IMR-90 (cell line): ENCODE measurements around the gene C15orf62. TPM values are rescaled to one million over a fixed set of nuclear protein-coding genes. Genes with fewer than 3 reads are reported as not detected.

Experiments used
- ATAC-seq: fragments of 200-7000 bp; cut with Tn5 transposase; 2 replicates; pipeline ENCODE4 v1.9.1; 2020; ENCODE audit warnings: low read depth, mild to moderate bottlenecking, moderate library complexity
- BruUV-seq: library from RNA; stranded (reverse); fragments of 400-500 nt; replicated peaks from 2 replicates; lab custom pipeline; 2021; lab: Mats Ljungman, UMichigan
- CTCF ChIA-PET: fragments of 300-600 bp; formaldehyde crosslinking; extraction: SDS; loops from one replicate; lab custom pipeline; 2021; ENCODE audit warnings: antibody characterized with exemption; lab: Yijun Ruan, JAX
- POLR2A ChIA-PET: fragments of 300-600 bp; sonication (Branson Sonifier 250); formaldehyde crosslinking; loops from one replicate; lab custom pipeline; 2022; ENCODE audit warnings: antibody characterized with exemption; ENCODE audit not compliant: unreplicated experiment; lab: Charles Lee
- DNase-seq: peaks from one replicate; pipeline ENCODE4 v3.0.0; 2013
- H2AFZ ChIP-seq: replicated peaks from 2 replicates; pipeline ENCODE3; 2013; ENCODE audit warnings: low read length, mild to moderate bottlenecking; ENCODE audit not compliant: poor library complexity
- H2AK5ac ChIP-seq: 2 replicates; pipeline ENCODE4 v1.6.1; 2013; ENCODE audit warnings: low read depth, low read length, inconsistent platforms
- H2AK9ac ChIP-seq: replicated peaks from 2 replicates; pipeline ENCODE3; 2013; ENCODE audit warnings: mild to moderate bottlenecking, low read depth, low read length, moderate library complexity; ENCODE audit not compliant: poor library complexity
- H2BK120ac ChIP-seq: 2 replicates; pipeline ENCODE4 v1.6.1; 2013; ENCODE audit warnings: low read depth, low read length, inconsistent platforms
- H2BK15ac ChIP-seq: 3 replicates; pipeline ENCODE4 v1.6.1; 2013; ENCODE audit warnings: low read depth, low read length, inconsistent platforms
- H2BK20ac ChIP-seq: 2 replicates; pipeline ENCODE4 v1.6.1; 2013; ENCODE audit warnings: low read depth, mild to moderate bottlenecking, inconsistent platforms, low read length, moderate library complexity
- H2BK5ac ChIP-seq: 2 replicates; pipeline ENCODE4 v1.6.1; 2013; ENCODE audit warnings: mild to moderate bottlenecking, low read depth, low read length, inconsistent platforms; ENCODE audit not compliant: poor library complexity, severe bottlenecking
- H3K14ac ChIP-seq: replicated peaks from 2 replicates; pipeline ENCODE4 v1.6.1; 2013; ENCODE audit warnings: low read depth, low read length, inconsistent platforms
- H3K18ac ChIP-seq: 2 replicates; pipeline ENCODE4 v1.6.1; 2013; ENCODE audit warnings: low read depth, low read length, control low read depth
- H3K23ac ChIP-seq: 2 replicates; pipeline ENCODE4 v1.6.1; 2013; ENCODE audit warnings: low read depth, low read length, inconsistent platforms
- H3K27ac ChIP-seq: 2 replicates; pipeline ENCODE4 v1.5.1; 2013; ENCODE audit warnings: mild to moderate bottlenecking, control low read depth, low read length; ENCODE audit not compliant: insufficient read depth
- H3K27me3 ChIP-seq: 2 replicates; pipeline ENCODE4 v1.6.1; 2013; ENCODE audit warnings: low read length; ENCODE audit not compliant: control insufficient read depth, insufficient read depth
- H3K36me3 ChIP-seq: 2 replicates; pipeline ENCODE4 v1.6.1; 2013; ENCODE audit warnings: low read length, mixed read lengths; ENCODE audit not compliant: control insufficient read depth, insufficient read depth
- H3K4ac ChIP-seq: 2 replicates; pipeline ENCODE4 v1.6.1; 2013; ENCODE audit warnings: low read depth, low read length, inconsistent platforms
- H3K4me1 ChIP-seq: 2 replicates; pipeline ENCODE4 v1.6.1; 2013; ENCODE audit warnings: low read length, mixed read lengths; ENCODE audit not compliant: control insufficient read depth, insufficient read depth
- H3K4me2 ChIP-seq: 2 replicates; pipeline ENCODE4 v1.6.1; 2013; ENCODE audit warnings: low read depth, mild to moderate bottlenecking, control low read depth, low read length, moderate library complexity
- H3K4me3 ChIP-seq: 2 replicates; pipeline ENCODE4 v1.5.1; 2013; ENCODE audit warnings: low read depth, mild to moderate bottlenecking, control low read depth, low read length, moderate library complexity; ENCODE audit not compliant: insufficient read depth
- H3K56ac ChIP-seq: 2 replicates; pipeline ENCODE4 v1.6.1; 2013; ENCODE audit warnings: low read length, inconsistent platforms; ENCODE audit not compliant: insufficient read depth; ENCODE audit errors: extremely low read depth
- H3K79me1 ChIP-seq, 2 experiments: 2 replicates each; pipeline ENCODE4 v1.6.1; 2013; ENCODE audit warnings: low read length in 2 of 2, inconsistent platforms in 1 of 2, low read depth in 1 of 2
- H3K9ac ChIP-seq: 2 replicates; pipeline ENCODE4 v1.6.1; 2013; ENCODE audit warnings: low read depth, low read length, control low read depth
- H3K9me1 ChIP-seq: 2 replicates; pipeline ENCODE4 v1.6.1; 2013; ENCODE audit warnings: low read length, inconsistent platforms; ENCODE audit not compliant: insufficient read depth
- H3K9me3 ChIP-seq: 2 replicates; pipeline ENCODE4 v1.6.1; 2013; ENCODE audit warnings: low read length; ENCODE audit not compliant: control insufficient read depth, insufficient read depth
- H4K20me1 ChIP-seq: 2 replicates; pipeline ENCODE4 v1.6.1; 2013; ENCODE audit warnings: low read length, inconsistent platforms; ENCODE audit not compliant: insufficient read depth
- H4K5ac ChIP-seq: 2 replicates; pipeline ENCODE4 v1.6.1; 2013; ENCODE audit warnings: mild to moderate bottlenecking, low read depth, low read length, control low read depth
- H4K8ac ChIP-seq, 2 experiments: 2 replicates each; pipeline ENCODE4 v1.6.1; 2013; ENCODE audit warnings: low read depth in 2 of 2, low read length in 2 of 2, control low read depth in 1 of 2, inconsistent platforms in 1 of 2
- H4K91ac ChIP-seq: 2 replicates; pipeline ENCODE4 v1.6.1; 2013; ENCODE audit warnings: low read depth, low read length, inconsistent platforms; ENCODE audit not compliant: insufficient read depth
- BHLHE40 ChIP-seq: fragments of 150-350 bp; IDR thresholded peaks from 2 replicates; pipeline ENCODE4 v1.6.1; 2016; ENCODE audit warnings: mild to moderate bottlenecking, low read depth, low read length
- CEBPB ChIP-seq: IDR thresholded peaks from 2 replicates; pipeline ENCODE4 v1.6.1; 2012; ENCODE audit warnings: low read depth, low read length, improper control_type of control experiment
- CHD1 ChIP-seq: IDR thresholded peaks from 2 replicates; pipeline ENCODE4 v1.6.1; 2012; ENCODE audit warnings: low read depth, low read length, improper control_type of control experiment
- MAZ ChIP-seq: IDR thresholded peaks from 2 replicates; pipeline ENCODE4 v1.6.1; 2012; ENCODE audit warnings: low read depth, mild to moderate bottlenecking, low read length, improper control_type of control experiment, moderate library complexity, borderline replicate concordance
- MXI1 ChIP-seq: IDR thresholded peaks from 2 replicates; pipeline ENCODE4 v1.6.1; 2012; ENCODE audit warnings: low read depth, mild to moderate bottlenecking, low read length, moderate library complexity, borderline replicate concordance
- NFE2L2 ChIP-seq: fragments of 150-350 bp; IDR thresholded peaks from 2 replicates; pipeline ENCODE4 v1.6.1; 2016; ENCODE audit warnings: low read depth, mild to moderate bottlenecking, low read length
- RAD21 ChIP-seq: IDR thresholded peaks from 2 replicates; pipeline ENCODE4 v1.6.1; 2012; ENCODE audit warnings: low read length, improper control_type of control experiment
- RCOR1 ChIP-seq: IDR thresholded peaks from 2 replicates; pipeline ENCODE4 v1.6.1; 2012; ENCODE audit warnings: mild to moderate bottlenecking, low read length, improper control_type of control experiment; ENCODE audit not compliant: insufficient replicate concordance
- RFX5 ChIP-seq: IDR thresholded peaks from 2 replicates; pipeline ENCODE4 v1.8.0; 2012; ENCODE audit warnings: low read depth, mild to moderate bottlenecking, low read length, moderate library complexity
- SMC3 ChIP-seq: fragments of 150-350 bp; IDR thresholded peaks from 2 replicates; pipeline ENCODE4 v1.6.1; 2016; ENCODE audit warnings: low read depth, mild to moderate bottlenecking, antibody characterized with exemption, low read length, moderate library complexity
- USF2 ChIP-seq: fragments of 150-350 bp; IDR thresholded peaks from 2 replicates; pipeline ENCODE4 v1.6.1; 2017; ENCODE audit warnings: mild to moderate bottlenecking, antibody characterized with exemption, low read length, low read depth
- WGBS, 2 experiments: methylation state at CpG; one replicate each; pipeline versions ENCODE4 v1.1.5 to v1.1.7; 2013; ENCODE audit warnings: missing lambda C conversion rate in 2 of 2; ENCODE audit not compliant: insufficient read length in 1 of 2; ENCODE audit errors: extremely low coverage in 2 of 2; 5-methylcytosine and 5-hydroxymethylcytosine counted together
- dilution Hi-C: fragments of 300-500 bp; cut with HindIII; formaldehyde crosslinking; loops from one replicate; pipeline ENCODE4 v1.14.3; 2018; ENCODE audit warnings: low sequenced_read_pairs; ENCODE audit not compliant: unreplicated experiment
- in situ Hi-C: fragments of 300-500 bp; cut with MboI; formaldehyde crosslinking; loops from 3 replicates; pipeline ENCODE4 v1.14.3; 2019; ENCODE audit warnings: low sequenced_read_pairs, inconsistent platforms, mixed read lengths
- intact Hi-C: fragments of 100-400 bp; cut with micrococcal nuclease; formaldehyde crosslinking; loops from 2 replicates; pipeline ENCODE4 v1.10.0; 2022
- polyA plus RNA-seq, 3 experiments: library from polyadenylated mRNA; depleted of rRNA; stranded (reverse); fragments of >200 nt; gene quantifications; 2 replicates each; pipeline ENCODE4 v1.2.3, GENCODE V29; 2012; ENCODE audit warnings: low replicate concordance in 1 of 3
- total RNA-seq: library from RNA; depleted of rRNA; stranded (reverse); fragments of >200 nt; gene quantifications from 2 replicates; pipeline ENCODE4 v1.2.3, GENCODE V29; 2012
- TF ChIP-seq, protein P1 (sequence below): conservative IDR thresholded peaks from 2 replicates; pipeline ENCODE4 v1.5.1; 2012; ENCODE audit warnings: mild to moderate bottlenecking, low read depth, low read length, improper control_type of control experiment
- TF ChIP-seq, protein P2 (sequence below): fragments of 150-350 bp; IDR thresholded peaks from 2 replicates; pipeline ENCODE4 v1.6.1; 2016; ENCODE audit warnings: low read depth, mild to moderate bottlenecking, low read length, moderate library complexity, borderline replicate concordance

The C15orf62 gene
- total and polyA plus RNA-seq, 2 of the 4 experiments (the other 2 are of a cell fraction), result not detected

- ATAC-seq, result no peak
- ChIA-PET POLR2A (interaction anchor here (0.5 kb wide), 1 partner anchor 24 kb away, joined by 3 read pairs; no protein-coding TSS in a partner anchor), CTCF (no interaction called here)
- no peak overlapping the region for H2AK5ac ChIP-seq
- no peak overlapping the region for H3K27ac ChIP-seq
- H3K23ac ChIP-seq, result no peak overlapping the region
- in situ Hi-C loops, result no loop called here
- H3K9me3 ChIP-seq, result no peaks in the 10 kb centered on the region
- no peak overlapping the region for H3K18ac ChIP-seq
- no peak overlapping the region for H2AK9ac ChIP-seq
- H3K4ac ChIP-seq, result no peak overlapping the region
- no peak overlapping the region for H4K91ac ChIP-seq
- BruUV-seq, result no TSS peak
- no peak for TF ChIP-seq RFX5
- TF ChIP-seq RCOR1, result no peak
- no peak for TF ChIP-seq SMC3
- no peak for TF ChIP-seq RAD21
- TF ChIP-seq NFE2L2, result no peak
- TF ChIP-seq, protein P1, sequence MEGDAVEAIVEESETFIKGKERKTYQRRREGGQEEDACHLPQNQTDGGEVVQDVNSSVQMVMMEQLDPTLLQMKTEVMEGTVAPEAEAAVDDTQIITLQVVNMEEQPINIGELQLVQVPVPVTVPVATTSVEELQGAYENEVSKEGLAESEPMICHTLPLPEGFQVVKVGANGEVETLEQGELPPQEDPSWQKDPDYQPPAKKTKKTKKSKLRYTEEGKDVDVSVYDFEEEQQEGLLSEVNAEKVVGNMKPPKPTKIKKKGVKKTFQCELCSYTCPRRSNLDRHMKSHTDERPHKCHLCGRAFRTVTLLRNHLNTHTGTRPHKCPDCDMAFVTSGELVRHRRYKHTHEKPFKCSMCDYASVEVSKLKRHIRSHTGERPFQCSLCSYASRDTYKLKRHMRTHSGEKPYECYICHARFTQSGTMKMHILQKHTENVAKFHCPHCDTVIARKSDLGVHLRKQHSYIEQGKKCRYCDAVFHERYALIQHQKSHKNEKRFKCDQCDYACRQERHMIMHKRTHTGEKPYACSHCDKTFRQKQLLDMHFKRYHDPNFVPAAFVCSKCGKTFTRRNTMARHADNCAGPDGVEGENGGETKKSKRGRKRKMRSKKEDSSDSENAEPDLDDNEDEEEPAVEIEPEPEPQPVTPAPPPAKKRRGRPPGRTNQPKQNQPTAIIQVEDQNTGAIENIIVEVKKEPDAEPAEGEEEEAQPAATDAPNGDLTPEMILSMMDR, result no peak
- TF ChIP-seq, protein P2, sequence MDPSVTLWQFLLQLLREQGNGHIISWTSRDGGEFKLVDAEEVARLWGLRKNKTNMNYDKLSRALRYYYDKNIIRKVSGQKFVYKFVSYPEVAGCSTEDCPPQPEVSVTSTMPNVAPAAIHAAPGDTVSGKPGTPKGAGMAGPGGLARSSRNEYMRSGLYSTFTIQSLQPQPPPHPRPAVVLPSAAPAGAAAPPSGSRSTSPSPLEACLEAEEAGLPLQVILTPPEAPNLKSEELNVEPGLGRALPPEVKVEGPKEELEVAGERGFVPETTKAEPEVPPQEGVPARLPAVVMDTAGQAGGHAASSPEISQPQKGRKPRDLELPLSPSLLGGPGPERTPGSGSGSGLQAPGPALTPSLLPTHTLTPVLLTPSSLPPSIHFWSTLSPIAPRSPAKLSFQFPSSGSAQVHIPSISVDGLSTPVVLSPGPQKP, result no peak
- no peak for TF ChIP-seq CHD1
- no peak for TF ChIP-seq MXI1
- no peak for TF ChIP-seq BHLHE40
- no peak for TF ChIP-seq MAZ
- TF ChIP-seq USF2, result no peak
- no peak for TF ChIP-seq CEBPB
- H3K4me1 ChIP-seq, result peaks cover 1% of the 10 kb centered on the region; the same call in 1 of the 2 replicates
- H4K5ac ChIP-seq, result no peak overlapping the region
- peaks cover 0 to 4% of the 10 kb centered on the region in 2 experiments; a peak in 3 of 4 replicates for H3K79me1 ChIP-seq
- no peak overlapping the region for H2BK5ac ChIP-seq
- H3K9me1 ChIP-seq, result no peaks in the 10 kb centered on the region
- no peak overlapping the region for H3K4me2 ChIP-seq
- no peak overlapping the region for H3K14ac ChIP-seq
- intact Hi-C loops, result no loop called here
- H2BK15ac ChIP-seq, result no peak overlapping the region
- H2AFZ ChIP-seq, result no peak overlapping the region
- no peak overlapping the region for H3K56ac ChIP-seq
- no peak overlapping the region for H4K8ac ChIP-seq
- H4K20me1 ChIP-seq, result no peaks in the 10 kb centered on the region
- H3K4me3 ChIP-seq, result no peak overlapping the region
- H3K9ac ChIP-seq, result no peak overlapping the region
- dilution Hi-C loops, result no loop called here
- DNase-seq, result no peak
- no CpG with 5 or more reads among the region's 4 CpGs for WGBS, 2 experiments
- H3K27me3 ChIP-seq, result no peaks in the 10 kb centered on the region
- peaks cover 27% of the 10 kb centered on the region for H3K36me3 ChIP-seq
- no peak overlapping the region for H2BK120ac ChIP-seq
- H2BK20ac ChIP-seq, result no peak overlapping the region
Measured at GRCh38 chr15:40736575-40736974, 33.2 kb upstream of the C15orf62 start.
